IPS DF 4.7 (cell line): ENCODE data around the gene MYRF.

Source experiments
- DNase-seq: peaks from one replicate; pipeline ENCODE4 v3.0.0-alpha.2; 2013; ENCODE audit warnings: low spot score; ENCODE audit errors: extremely low read depth

The MYRF gene

DNA sequence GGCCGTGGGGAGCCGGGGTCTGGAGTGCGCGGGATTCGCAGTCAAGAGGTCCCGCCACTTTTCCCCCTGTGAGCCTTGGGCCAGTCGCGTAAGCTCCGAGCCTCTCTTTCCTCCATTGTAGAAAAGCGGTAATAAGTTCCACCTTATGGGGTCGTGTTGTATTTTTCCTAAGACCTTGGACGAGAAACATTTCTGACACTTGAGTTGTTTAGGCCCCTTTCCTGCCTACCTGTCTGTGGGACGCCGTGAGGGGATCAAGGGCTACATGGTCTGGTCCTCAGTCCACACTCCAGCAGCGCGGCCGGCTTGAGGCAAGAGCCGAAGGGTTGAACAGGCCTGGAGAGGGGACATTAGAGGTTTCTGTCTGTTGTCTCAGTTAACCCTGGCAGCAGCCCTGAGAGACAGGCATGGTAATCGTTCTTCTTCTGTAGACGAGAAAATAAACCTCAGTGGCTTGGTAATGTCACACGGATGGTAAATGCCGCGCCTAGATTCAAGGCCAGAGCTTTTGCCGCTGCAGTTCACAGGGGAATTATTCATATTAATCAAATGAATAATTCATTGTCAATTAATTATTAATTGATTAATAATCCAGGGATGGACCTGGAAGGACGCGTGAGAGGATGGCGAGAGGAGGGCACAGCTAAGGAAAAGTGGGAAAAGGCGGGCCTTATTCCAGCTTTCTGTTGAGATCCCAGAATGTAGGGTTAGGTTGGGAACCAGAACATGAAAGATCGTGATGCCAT, 40.8 kb downstream of the MYRF start:
- DNase-seq = no peak

DNA sequence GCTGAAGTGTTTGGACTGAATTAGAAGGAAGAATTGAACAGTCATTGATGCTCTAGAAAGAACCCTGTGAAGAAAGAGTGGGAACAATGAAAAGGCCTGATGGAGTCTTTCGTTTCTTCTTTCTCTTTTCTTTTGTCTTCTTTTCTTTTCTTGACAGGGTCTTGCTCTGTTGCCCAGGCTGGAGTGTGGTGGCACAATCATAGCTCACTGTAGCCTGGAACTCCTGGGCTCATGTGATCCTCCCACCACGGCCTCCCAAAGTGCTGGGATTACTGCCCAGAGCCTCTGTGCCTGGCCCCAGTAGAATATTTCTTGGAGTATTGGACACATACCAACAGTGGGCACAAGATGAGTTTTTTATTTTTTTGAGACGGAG, 41.4 kb downstream of the MYRF start:
- no peak for DNase-seq

DNA sequence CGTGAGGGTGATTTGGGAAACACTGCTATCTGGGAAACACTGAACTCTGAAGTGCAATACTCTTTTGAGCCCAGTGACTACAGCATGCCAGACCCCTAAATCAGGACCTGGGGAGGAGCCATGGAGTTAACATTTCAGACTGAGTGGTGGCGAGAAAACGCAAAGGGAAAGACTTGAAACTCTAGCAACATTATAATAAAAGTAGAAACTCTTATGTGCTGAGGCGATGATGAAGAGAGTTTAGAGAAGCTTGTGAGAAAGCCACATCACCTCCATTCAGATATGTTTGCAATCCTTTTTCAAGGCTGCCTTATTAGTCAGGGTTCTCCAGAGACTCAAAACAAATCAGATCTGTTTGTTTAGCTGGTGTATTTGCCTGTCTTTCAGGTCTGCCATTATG, 42.1 kb downstream of the MYRF start:
- no peak for DNase-seq

DNA sequence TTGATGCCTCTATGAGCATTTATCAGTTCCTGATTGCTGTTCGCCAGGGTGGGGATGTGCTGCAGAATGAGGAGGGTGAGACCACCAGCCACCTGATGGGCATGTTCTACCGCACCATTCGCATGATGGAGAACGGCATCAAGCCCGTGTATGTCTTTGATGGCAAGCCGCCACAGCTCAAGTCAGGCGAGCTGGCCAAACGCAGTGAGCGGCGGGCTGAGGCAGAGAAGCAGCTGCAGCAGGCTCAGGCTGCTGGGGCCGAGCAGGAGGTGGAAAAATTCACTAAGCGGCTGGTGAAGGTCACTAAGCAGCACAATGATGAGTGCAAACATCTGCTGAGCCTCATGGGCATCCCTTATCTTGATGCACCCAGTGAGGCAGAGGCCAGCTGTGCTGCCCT, 43.0 kb downstream of the MYRF start:
- DNase-seq = no peak

DNA sequence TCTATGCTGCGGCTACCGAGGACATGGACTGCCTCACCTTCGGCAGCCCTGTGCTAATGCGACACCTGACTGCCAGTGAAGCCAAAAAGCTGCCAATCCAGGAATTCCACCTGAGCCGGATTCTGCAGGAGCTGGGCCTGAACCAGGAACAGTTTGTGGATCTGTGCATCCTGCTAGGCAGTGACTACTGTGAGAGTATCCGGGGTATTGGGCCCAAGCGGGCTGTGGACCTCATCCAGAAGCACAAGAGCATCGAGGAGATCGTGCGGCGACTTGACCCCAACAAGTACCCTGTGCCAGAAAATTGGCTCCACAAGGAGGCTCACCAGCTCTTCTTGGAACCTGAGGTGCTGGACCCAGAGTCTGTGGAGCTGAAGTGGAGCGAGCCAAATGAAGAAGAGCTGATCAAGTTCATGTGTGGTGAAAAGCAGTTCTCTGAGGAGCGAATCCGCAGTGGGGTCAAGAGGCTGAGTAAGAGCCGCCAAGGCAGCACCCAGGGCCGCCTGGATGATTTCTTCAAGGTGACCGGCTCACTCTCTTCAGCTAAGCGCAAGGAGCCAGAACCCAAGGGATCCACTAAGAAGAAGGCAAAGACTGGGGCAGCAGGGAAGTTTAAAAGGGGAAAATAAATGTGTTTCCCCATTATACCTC, 43.6 kb downstream of the MYRF start:
- no peak for DNase-seq

DNA sequence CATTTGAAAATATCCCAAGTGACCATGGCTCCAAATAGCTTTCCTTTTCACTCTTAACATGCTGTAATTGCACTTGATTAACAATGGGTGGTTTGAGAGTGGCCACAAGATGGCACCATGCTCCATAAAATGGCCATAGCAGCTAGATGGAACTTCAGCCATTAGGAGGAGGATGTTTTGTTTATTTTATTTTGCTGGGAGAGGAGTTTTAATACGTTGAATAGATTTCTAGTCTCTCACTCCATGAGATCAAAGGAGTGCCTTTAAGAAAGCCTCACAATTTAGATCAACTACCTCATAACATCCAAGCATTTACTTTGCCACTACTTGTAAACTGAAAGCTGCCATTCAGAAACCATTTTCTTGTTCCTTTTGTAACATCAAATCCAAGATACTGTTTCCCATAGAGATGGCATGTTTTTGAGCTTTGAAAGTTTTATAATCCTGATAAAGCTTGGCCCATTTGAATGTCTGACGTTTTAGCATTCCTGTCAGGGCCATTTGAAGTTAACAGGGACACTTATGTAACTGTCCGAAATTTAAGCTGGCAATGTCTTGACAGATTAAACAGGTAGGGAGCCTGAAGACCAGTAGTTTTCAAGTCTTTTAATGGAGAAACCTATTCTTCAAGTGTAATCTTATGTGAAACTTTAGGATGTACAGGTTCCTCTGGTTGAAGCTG, 45.0 kb downstream of the MYRF start:
- DNase-seq = no peak

DNA sequence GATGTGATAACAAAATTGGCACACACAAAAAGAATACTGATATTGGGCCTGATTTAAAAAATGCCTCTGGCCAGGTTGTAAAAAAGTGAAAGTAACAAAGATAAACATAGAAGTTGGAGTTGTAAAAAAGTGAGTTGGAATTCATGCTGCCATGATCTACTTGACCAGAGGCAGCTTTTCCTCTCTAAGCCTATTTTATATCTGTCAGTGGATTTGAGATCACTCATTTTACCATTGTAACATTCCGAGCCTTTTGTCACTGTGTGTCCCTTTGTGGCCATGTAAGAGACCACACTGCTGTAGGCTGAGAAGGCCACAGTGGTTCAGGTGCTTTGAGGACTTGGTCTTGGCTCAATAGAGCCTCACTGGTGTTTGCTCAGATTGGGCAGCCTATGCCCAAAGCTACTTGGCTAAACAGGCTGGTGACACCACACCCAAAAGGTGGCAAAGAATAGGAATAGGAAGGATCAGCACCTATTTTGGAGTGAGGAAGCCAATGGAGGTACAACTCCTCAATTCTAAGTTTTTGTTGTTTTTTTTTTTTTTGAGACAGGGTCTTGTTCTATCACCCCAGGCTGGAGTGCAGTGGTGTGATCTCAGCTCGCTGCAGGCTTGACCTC, 47.3 kb downstream of the MYRF start:
- DNase-seq = no peak

DNA sequence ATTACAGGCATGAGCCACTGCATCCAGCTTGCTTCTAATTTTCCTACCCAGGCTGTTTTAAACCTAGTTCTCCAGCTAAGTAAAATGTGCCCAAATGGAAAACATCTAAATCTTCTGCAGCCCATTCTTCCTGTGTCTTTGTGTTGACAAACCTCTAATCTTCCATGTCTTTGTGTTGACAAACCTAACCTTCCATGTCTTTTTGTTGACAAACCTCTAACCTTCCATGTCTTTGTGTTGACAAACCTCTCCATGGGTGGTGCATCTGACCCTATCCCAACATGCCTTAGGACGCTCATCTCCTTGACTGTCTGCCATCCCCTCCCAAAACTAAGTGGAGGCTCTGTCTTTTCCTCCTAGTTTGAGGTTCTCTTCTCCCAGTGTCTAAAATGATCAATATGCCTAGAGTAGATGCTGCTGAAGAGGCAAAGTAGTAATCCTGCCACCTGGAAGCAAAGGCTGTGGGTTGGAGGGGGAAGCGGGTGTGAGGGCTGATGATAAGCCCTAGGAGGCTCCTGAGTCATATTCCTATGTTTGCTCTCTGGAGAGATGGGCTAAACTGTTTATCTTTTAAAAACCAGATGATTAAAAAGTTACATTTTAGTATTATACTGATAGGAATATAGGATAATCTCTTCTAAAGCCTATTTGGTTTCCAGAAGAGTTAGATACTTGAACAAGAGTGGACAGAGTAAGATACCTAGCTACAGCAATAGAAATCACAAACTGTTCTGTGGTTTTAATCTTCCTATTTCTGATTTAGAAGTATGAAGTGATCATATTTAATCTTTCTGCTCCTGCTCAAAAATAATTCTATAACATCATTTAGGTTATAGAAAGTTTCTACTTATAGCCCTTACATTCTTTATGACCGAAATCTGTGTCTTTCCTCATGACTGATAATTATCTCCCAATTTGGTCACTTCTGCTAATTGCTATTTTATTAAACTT, 48.2 kb downstream of the MYRF start:
- DNase-seq = no peak

DNA sequence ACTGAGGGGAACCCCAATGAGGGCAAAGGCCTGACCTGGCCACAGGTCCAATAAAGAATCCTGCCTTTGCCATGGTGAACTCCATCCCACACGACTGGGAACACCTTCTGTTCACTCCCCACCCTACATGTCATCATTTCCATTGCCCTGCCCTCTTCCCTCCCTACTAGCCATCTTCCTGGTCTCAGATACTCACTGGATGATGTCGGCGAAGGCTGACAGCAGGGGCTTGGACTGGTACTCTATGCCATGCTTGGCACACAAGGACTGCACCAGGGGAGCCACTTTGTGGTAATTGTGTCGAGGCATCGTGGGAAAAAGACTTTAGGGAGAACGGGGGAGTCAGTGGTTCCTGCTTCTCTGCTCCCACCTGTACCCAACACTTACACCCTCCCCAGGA, 50.2 kb downstream of the MYRF start:
- no peak for DNase-seq

DNA sequence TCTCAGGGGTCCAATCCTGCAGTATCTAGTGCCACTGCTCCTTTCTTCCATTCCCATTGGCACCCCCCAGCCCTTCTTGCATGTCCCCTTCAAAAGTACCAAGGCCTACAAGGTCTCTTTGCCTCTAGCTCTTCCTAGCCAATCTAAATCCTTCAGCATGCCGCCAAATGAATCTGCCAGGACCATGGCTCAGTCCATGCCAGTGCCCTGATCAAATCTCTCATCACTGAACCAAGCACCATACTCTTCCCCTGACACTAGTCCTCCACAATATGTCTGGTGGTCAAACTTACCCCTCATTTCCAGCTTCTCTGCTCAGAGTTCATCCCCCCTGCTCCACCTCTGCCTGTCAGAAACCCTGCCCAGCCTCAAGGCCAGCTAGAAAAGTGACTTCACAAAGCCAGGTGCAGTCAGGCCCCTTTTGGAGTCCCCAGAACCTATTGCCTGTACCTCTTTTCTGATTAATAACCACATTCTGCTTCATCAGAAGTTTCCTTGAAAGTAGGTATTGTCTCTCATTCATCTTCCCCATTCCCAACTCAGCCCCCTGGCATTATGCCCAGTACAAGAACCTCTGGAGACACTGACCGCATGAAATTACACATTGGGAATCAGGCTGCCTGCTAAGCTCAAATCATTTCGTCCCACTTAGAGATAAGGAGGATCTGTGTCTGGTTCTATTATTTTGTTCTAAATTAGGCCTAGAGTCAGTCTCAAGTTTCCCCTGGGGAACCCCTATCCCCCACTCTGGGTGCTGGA, 51.6 kb downstream of the MYRF start:
- no peak for DNase-seq

DNA sequence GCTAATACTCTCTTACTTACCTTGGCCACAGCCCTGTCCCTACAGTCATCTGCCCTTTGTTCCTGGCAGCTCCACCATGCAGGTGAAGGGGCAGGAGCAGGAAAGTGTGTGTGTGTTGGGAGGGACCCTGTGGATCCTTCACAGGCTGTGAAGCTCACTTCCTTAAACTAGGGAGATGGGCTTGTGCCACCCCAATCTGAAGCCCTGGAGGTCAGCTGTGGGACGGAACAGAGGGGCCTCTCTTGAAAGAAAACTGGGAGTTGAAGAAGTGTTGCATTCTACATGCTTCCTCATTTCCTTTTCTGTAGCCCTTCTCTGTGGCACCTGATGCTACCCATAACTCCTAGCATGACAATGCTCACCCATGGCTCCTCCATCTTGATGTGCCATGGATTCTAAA, 52.7 kb downstream of the MYRF start:
- DNase-seq = no peak

DNA sequence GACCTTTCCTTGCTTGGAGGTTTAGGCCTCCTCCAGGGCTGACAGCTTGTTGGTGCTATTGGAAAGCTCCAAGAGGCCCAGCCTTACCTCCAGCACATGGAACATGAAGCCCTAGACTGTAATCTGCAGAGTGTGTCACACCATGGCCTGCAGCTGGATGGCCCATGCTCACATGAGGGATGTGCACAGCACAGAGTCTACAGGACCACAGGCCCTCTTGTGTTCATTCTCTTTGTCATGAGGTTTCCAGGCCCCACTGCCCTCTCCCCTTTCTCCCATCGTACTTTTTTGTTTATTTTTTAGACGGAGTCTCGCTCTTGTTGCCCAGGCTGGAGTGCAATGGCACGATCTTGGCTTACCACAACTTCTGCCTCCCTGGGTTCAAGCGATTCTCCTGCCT, 54.3 kb downstream of the MYRF start:
- no peak for DNase-seq

DNA sequence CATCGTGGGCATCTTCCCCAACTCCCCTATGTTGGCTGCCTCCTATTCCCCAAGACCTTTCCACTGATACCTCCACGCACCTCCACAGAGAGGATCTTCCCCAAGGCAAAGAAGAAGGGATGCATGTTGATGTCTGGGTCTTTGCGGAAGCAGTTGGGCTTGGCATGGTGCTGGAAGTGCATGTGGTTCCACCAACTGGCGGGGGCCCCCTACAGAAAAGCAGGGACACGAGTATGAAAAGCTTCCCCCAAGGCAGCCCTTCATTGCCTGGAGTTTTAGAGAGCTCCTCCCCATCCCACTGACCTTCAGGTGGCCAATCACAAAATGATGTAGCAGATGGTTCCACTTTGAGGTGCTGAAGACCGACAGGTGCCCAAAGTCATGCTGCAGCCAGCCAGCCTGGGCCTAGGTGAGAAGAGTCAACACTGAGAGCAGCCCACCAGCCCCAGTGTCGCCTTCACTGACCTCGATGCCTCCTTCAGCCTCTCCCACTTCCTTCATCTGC, 58.3 kb downstream of the MYRF start:
- DNase-seq = no peak

DNA sequence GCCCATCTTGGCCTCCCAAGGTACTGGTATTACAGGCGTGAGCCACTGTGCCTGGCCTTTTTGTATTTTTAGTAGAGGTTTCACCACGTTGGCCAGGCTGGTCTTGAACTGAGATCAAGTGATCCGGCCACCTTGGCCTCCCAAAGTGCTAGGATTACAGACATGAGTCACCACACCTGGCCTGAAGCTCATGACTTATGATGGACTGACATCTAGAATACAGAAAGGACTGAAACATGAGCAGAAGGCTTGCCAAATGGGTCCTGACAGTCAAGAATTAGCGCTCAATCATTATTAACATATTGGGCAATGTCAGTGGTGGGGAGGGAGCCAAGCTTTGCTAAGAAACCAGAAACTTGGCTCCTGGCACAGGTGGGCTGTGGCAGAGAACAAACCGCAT, 59.4 kb downstream of the MYRF start:
- DNase-seq = no peak

DNA sequence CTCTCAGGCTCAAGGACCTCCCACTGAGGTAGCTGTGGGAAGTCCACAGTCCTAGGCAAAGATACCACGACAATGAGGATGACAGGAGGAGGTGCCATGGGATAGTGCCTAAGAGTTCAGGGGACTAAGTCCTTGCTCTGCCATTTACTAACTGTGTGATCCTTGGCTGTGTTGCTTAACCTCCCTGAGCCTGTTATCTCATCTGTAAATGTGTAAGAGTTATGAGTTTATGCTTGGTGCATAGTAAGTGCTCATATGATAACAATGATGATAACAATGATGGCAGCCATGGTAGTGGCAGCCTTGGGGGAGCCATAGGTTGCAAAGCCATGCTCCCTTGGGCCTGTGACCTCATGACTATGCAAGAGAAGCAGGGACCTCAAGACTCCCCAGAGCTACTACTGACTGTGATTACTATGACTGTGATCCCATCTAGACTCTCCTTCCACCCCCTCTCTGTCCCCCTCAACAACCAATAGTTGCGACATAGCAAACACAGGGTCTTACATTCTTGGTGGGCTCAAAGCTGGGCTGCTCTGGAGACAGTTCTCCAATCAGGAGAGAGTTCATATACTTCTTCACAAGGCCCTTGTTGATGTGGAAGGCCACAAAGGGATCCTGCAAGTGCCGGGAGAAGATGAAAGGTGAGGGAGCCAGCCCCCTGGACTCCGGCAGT, 60.4 kb downstream of the MYRF start:
- DNase-seq = no peak

DNA sequence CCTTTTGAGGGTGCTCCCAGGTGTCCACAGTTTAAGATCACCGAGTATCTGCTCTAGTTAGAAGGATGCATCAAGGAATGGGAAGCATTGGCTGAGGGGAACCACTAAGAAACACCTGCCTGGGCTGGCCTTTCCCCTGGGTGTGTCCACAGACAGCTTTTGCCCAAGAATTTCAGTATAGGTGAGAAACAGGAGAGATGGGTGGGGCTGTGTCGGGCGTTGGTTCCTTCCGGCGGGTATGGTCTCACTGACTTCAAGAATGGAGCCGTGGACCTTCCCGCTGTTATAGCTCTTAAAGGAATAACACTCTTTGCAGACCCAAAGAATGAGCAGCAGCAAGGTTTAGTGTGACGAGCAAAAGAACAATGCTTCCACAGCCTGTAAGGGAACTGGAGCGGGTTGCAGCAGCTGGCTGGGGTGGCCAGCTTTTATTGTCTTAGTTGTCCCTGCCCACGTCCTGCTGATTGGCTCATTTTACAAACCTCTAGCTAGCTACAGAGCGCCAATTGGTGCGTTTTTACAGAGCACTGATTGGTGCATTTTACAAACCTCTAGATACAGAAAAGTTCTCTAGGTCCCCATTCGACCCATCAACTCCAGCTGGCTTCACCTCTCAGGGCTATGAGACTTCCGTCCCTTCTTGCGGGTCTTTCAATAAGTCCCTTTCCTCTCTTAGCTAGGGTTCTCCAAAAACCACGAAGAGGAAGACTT, 62.0 kb downstream of the MYRF start:
- DNase-seq = no peak

DNA sequence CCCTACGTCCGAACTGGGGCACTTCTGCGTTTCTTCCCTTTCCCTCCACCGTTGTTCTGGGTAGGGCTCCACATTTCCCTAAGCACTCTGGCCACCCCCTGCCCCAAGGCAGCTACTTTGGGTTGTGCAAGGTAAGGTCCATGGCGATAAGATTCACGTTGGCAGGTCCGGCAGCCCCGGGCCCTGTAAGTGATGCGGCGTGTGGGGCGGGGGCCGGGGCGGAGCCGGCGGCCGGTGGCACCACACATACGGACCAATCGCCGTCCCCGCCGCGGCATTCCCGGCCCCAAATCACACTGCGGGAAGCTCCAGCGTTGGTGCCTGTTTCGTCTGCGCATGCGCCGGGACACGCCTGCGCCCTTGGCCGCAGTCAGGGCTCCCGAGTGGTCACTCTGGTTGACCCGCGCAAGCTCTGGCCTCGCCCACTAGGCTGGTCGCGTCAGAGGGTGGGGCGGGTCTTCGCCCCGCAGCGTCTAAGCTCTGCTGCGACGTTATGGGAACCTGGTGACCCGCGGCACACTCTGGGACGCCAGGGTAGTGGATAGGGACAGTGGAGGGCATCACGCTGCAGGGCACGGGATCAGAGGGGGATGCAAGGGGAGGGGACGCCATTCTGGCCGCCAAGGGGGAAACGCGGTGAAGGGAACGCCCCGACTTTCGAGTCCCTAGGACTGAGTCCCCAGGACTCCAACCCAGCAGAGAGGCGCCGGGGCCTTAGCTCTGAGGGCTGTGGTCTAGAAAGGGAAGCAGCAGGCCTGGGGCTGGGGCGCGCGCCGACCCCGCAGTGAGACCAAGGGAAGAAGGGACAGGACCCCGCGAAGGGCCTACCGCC, 62.7 kb downstream of the MYRF start:
- no peak for DNase-seq
